Endodermal cell (in vitro differentiated cells): ENCODE measurements around the gene SERPINB5. TPM values are rescaled to one million over a fixed set of nuclear protein-coding genes. Genes with fewer than 3 reads are reported as not detected.

Source experiments
- DNase-seq: peaks from one replicate; pipeline ENCODE4 v3.0.0-alpha.2; 2017
- H3K27ac ChIP-seq: 2 replicates; pipeline ENCODE4 v1.5.1; 2013; ENCODE audit warnings: mild to moderate bottlenecking, low read depth, low read length, moderate library complexity
- H3K27me3 ChIP-seq: 2 replicates; pipeline ENCODE4 v1.6.1; 2013; ENCODE audit warnings: mild to moderate bottlenecking, low read length, moderate library complexity; ENCODE audit not compliant: insufficient read depth, control insufficient read depth, poor library complexity, severe bottlenecking
- H3K36me3 ChIP-seq: 2 replicates; pipeline ENCODE4 v1.7.0; 2013; ENCODE audit warnings: mild to moderate bottlenecking, low read length, moderate library complexity; ENCODE audit not compliant: control insufficient read depth, insufficient read depth
- H3K4me1 ChIP-seq: one replicate; pipeline ENCODE4 v1.7.0; 2013; ENCODE audit warnings: low read length; ENCODE audit not compliant: control insufficient read depth, insufficient read depth
- H3K4me3 ChIP-seq: 2 replicates; pipeline ENCODE4 v1.5.1; 2013; ENCODE audit warnings: mild to moderate bottlenecking, low read length, moderate library complexity
- H3K9ac ChIP-seq: 2 replicates; pipeline ENCODE4 v1.6.1; 2013; ENCODE audit warnings: mild to moderate bottlenecking, low read length, moderate library complexity; ENCODE audit not compliant: poor library complexity, severe bottlenecking; ENCODE audit errors: extremely low read depth
- H3K9me3 ChIP-seq: 2 replicates; pipeline ENCODE4 v1.6.1; 2013; ENCODE audit warnings: mild to moderate bottlenecking, low read length, moderate library complexity; ENCODE audit not compliant: control insufficient read depth
- H3K27ac Mint-ChIP-seq: 2 replicates; pipeline ENCODE4 v1.8.0; 2020; ENCODE audit warnings: mixed read lengths
- H3K27me3 Mint-ChIP-seq: 2 replicates; pipeline ENCODE4 v1.8.0; 2021; ENCODE audit warnings: mild to moderate bottlenecking, mixed read lengths; ENCODE audit not compliant: insufficient read depth
- H3K36me3 Mint-ChIP-seq: 2 replicates; pipeline ENCODE4 v1.8.0; 2020; ENCODE audit warnings: low read depth, mixed read lengths
- H3K4me1 Mint-ChIP-seq: 2 replicates; pipeline ENCODE4 v1.8.0; 2020; ENCODE audit warnings: mixed read lengths
- H3K4me3 Mint-ChIP-seq: 2 replicates; pipeline ENCODE4 v1.8.0; 2020; ENCODE audit warnings: mild to moderate bottlenecking, moderate library complexity, mixed read lengths
- H3K9me3 Mint-ChIP-seq: 2 replicates; pipeline ENCODE4 v1.8.0; 2020; ENCODE audit warnings: mild to moderate bottlenecking, mixed read lengths
- CTCF ChIP-seq: fragments of 200-600 bp; sonication (generic); conservative IDR thresholded peaks from 2 replicates; pipeline ENCODE4 v1.5.0; 2021; ENCODE audit warnings: antibody characterized with exemption, mild to moderate bottlenecking
- WGBS, 2 experiments: methylation state at CpG; one replicate each; pipeline versions ENCODE4 v1.1.5 to v1.1.7; 2013; ENCODE audit warnings: missing lambda C conversion rate in 2 of 2, mixed read lengths in 1 of 2; ENCODE audit not compliant: insufficient coverage in 1 of 2, insufficient read length in 1 of 2; 5-methylcytosine and 5-hydroxymethylcytosine counted together
- total RNA-seq, 2 donors: library from RNA; stranded (reverse); fragmentation: NEBNext Ultra II Directional in 1 of 2; extraction: Animal tissue kit (Norgen Biotek cat#: 25700) in 1 of 2; gene quantifications; 2 replicates in 1 of 2; 3 replicates in 1 of 2; pipeline ENCODE4 v1.2.1, GENCODE V29; 2021

The SERPINB5 gene
- total RNA-seq, 2 donors from 2014 or later, result 3.3 TPM; not detected in 1

GRCh38 chr18:63506336-63506646 lies 29.5 kb downstream of the SERPINB5 start:
- no peak for DNase-seq
- no peaks in the 10 kb centered on the region for H3K4me1 ChIP-seq
- H3K27ac ChIP-seq, result no peak overlapping the region
- Mint-ChIP-seq H3K4me1 (no peaks in the 10 kb centered on the region), H3K9me3 (no peaks in the 10 kb centered on the region), H3K27ac (no peak overlapping the region), H3K4me3 (no peak overlapping the region), H3K36me3 (no peaks in the 10 kb centered on the region), H3K27me3 (no peaks in the 10 kb centered on the region)
- no peak for TF ChIP-seq CTCF
- H3K9ac ChIP-seq, result no peak overlapping the region
- H3K4me3 ChIP-seq, result no peak overlapping the region
- no peaks in the 10 kb centered on the region for H3K9me3 ChIP-seq
- H3K36me3 ChIP-seq, result no peaks in the 10 kb centered on the region
- 85% methylated on average over 2 of the region's 3 CpGs; no CpG with 5 or more reads in 1 of the 2 experiments for WGBS, 2 experiments
- H3K27me3 ChIP-seq, result no peaks in the 10 kb centered on the region

- 75 to 92% methylated on average over 2 to 3 of the region's 3 CpGs for WGBS, 2 experiments
- Mint-ChIP-seq H3K9me3 (no peaks in the 10 kb centered on the region), H3K36me3 (no peaks in the 10 kb centered on the region), H3K27ac (no peak overlapping the region), H3K27me3 (no peaks in the 10 kb centered on the region), H3K4me1 (peaks cover 2% of the 10 kb centered on the region), H3K4me3 (no peak overlapping the region)
- Histone ChIP-seq H3K4me3 (no peak overlapping the region), H3K9ac (no peak overlapping the region), H3K36me3 (no peaks in the 10 kb centered on the region), H3K9me3 (no peaks in the 10 kb centered on the region), H3K4me1 (no peaks in the 10 kb centered on the region), H3K27ac (no peak overlapping the region), H3K27me3 (no peaks in the 10 kb centered on the region)
- DNase-seq, result no peak
- TF ChIP-seq CTCF, result no peak
These were observed 31.8 kb downstream of the SERPINB5 start for GRCh38 chr18:63508596-63508995.

- WGBS, 2 experiments, result 14 to 24% methylated on average over 3 to 7 of the region's 7 CpGs
- no peaks in the 10 kb centered on the region for H3K4me1 ChIP-seq
- H3K27ac Mint-ChIP-seq, result no peak overlapping the region
These were observed 34.5 kb downstream of the SERPINB5 start for GRCh38 chr18:63511285-63511684.

More at GRCh38 chr18:63511285-63511684, 34.5 kb downstream of the SERPINB5 start:
- peak; percentile 83 for TF ChIP-seq CTCF
- Mint-ChIP-seq H3K36me3 (no peaks in the 10 kb centered on the region), H3K9me3 (no peaks in the 10 kb centered on the region), H3K4me3 (no peak overlapping the region), H3K4me1 (peaks cover 10% of the 10 kb centered on the region), H3K27me3 (no peaks in the 10 kb centered on the region)
- no peak overlapping the region for H3K27ac ChIP-seq
- H3K9me3 ChIP-seq, result no peaks in the 10 kb centered on the region
- H3K4me3 ChIP-seq, result no peak overlapping the region
- peak; percentile 89 for DNase-seq
- no peak overlapping the region for H3K9ac ChIP-seq
- no peaks in the 10 kb centered on the region for H3K27me3 ChIP-seq
- no peaks in the 10 kb centered on the region for H3K36me3 ChIP-seq
